K562 (cell line): ENCODE data around the gene NIN. TPM values are rescaled to one million over a fixed set of nuclear protein-coding genes. Genes with fewer than 3 reads are reported as not detected.
A peak's percentile ranks its signal among the peaks of the same experiment; 100 is the strongest.

Source experiments
- ATAC-seq: fragments of 200-7000 bp; cut with Tn5 transposase; 3 replicates; pipeline ENCODE4 v1.9.1; 2020; ENCODE audit warnings: moderate library complexity
- BruUV-seq: library from RNA; stranded (reverse); fragments of 400-500 nt; replicated peaks from 2 replicates; lab custom pipeline; 2021; lab: Mats Ljungman, UMichigan
- CTCF ChIA-PET: fragments of 300-600 bp; formaldehyde crosslinking; extraction: SDS; loops from one replicate; lab custom pipeline; 2021; ENCODE audit warnings: low intra/inter-chr PET ratio; lab: Yijun Ruan, JAX
- POLR2A ChIA-PET: fragments of 300-600, 350-650 bp; sonication (Branson Sonifier 250); formaldehyde crosslinking; extraction: SDS; loops from one replicate; lab custom pipeline; 2021; ENCODE audit warnings: antibody characterized with exemption, inconsistent platforms; lab: Yijun Ruan, JAX
- DNase-seq, 4 experiments: peaks; one replicate each; pipeline versions ENCODE4 v3.0.0 to v3.0.0-alpha.2; 2011 to 2018; ENCODE audit warnings: low spot score in 3 of 4, mixed read lengths in 3 of 4; ENCODE audit errors: extremely low read depth in 1 of 4
- FAIRE-seq: peaks from 2 replicates; lab custom pipeline; 2011; peaks lifted over from hg19 to GRCh38; lab: Jason Lieb, UNC
- H2AFZ ChIP-seq: 2 replicates; pipeline ENCODE4 v1.6.0; 2011; ENCODE audit warnings: low read depth, low read length, control low read depth, inconsistent platforms
- H3K27ac ChIP-seq: fragments of 200-600 bp; 3 replicates; pipeline ENCODE4 v1.8.0; 2011; ENCODE audit warnings: low read depth, mild to moderate bottlenecking, control low read depth, inconsistent platforms, low read length, moderate library complexity, mixed read lengths; ENCODE audit errors: extremely low read depth
- H3K27me3 ChIP-seq, 2 experiments: fragments of 300-600 bp in 1 of 2; 2 replicates in 1 of 2; 3 replicates in 1 of 2; pipeline versions ENCODE4 v1.6.0 to v1.8.0; 2011; ENCODE audit warnings: inconsistent platforms in 2 of 2, low read length in 2 of 2, mild to moderate bottlenecking in 1 of 2, mixed read lengths in 1 of 2, moderate library complexity in 1 of 2; ENCODE audit not compliant: control insufficient read depth in 2 of 2, insufficient read depth in 2 of 2
- H3K36me3 ChIP-seq: fragments of 300-600 bp; 3 replicates; pipeline ENCODE4 v1.8.0; 2011; ENCODE audit warnings: mild to moderate bottlenecking, low read length, inconsistent platforms; ENCODE audit not compliant: control insufficient read depth, insufficient read depth
- H3K4me1 ChIP-seq, 2 experiments: fragments of 200-600 bp in 1 of 2; replicated peaks in 1 of 2; 2 replicates in 1 of 2; 3 replicates in 1 of 2; pipeline versions ENCODE4 v1.5.1 to v1.8.0; 2011; ENCODE audit warnings: inconsistent platforms in 2 of 2, low read length in 2 of 2, mild to moderate bottlenecking in 1 of 2, mixed read lengths in 1 of 2, moderate library complexity in 1 of 2; ENCODE audit not compliant: control insufficient read depth in 2 of 2, insufficient read depth in 2 of 2
- H3K4me2 ChIP-seq: 2 replicates; pipeline ENCODE4 v1.6.1; 2011; ENCODE audit warnings: low read length, control low read depth, inconsistent platforms, mixed read lengths; ENCODE audit not compliant: insufficient read depth
- H3K4me3 ChIP-seq: fragments of 200-600 bp; sonication (generic), shearing (Covaris generic); 2 replicates; pipeline ENCODE4 v1.5.1; 2016; ENCODE audit warnings: control low read depth, inconsistent platforms
- H3K79me2 ChIP-seq: fragments of 200-600 bp; 3 replicates; pipeline ENCODE4 v1.8.0; 2011; ENCODE audit warnings: low read length, inconsistent platforms; ENCODE audit not compliant: control insufficient read depth, insufficient read depth
- H3K9ac ChIP-seq, 2 experiments: 2 replicates each; pipeline versions ENCODE4 v1.6.0 to v1.6.1; 2011; ENCODE audit warnings: low read depth in 2 of 2, low read length in 2 of 2, control low read depth in 1 of 2, inconsistent platforms in 1 of 2, mild to moderate bottlenecking in 1 of 2, mixed read lengths in 1 of 2; ENCODE audit not compliant: insufficient read depth in 1 of 2
- H3K9me1 ChIP-seq: one replicate; pipeline ENCODE4 v1.6.0; 2011; ENCODE audit warnings: inconsistent platforms, mild to moderate bottlenecking, low read length, moderate library complexity; ENCODE audit not compliant: control insufficient read depth, insufficient read depth
- H3K9me3 ChIP-seq: replicated peaks from 2 replicates; pipeline ENCODE4 v1.5.1; 2011; ENCODE audit warnings: low read depth, low read length, inconsistent platforms; ENCODE audit not compliant: control insufficient read depth, insufficient read depth
- H4K20me1 ChIP-seq: replicated peaks from 2 replicates; pipeline ENCODE4 v1.6.1; 2011; ENCODE audit warnings: low read length, inconsistent platforms, mixed read lengths; ENCODE audit not compliant: control insufficient read depth, insufficient read depth
- ATF7 ChIP-seq: fragments of 450-650 bp; IDR thresholded peaks from 2 replicates; pipeline ENCODE4 v1.7.1; 2014; ENCODE audit warnings: mild to moderate bottlenecking, moderate library complexity
- CBX2 ChIP-seq: fragments of 200-600 bp; sonication (generic); IDR thresholded peaks from one replicate; pipeline ENCODE4 v1.6.1; 2012; ENCODE audit warnings: mild to moderate bottlenecking, low read length, inconsistent platforms; ENCODE audit not compliant: insufficient read depth, poor library complexity, severe bottlenecking
- RUNX1 ChIP-seq: sonication (generic); IDR thresholded peaks from 2 replicates; pipeline ENCODE4 v1.6.1; 2016; ENCODE audit warnings: antibody characterized with exemption, low read depth
- ZNF217 ChIP-seq: sonication (generic); formaldehyde crosslinking; IDR thresholded peaks from 2 replicates; pipeline ENCODE4 v1.8.0; 2022; ENCODE audit warnings: mild to moderate bottlenecking, missing genetic modification reagents
- whole genome bisulfite sequencing: fragments of 100-300 bp; shearing (Covaris generic); methylation state at CpG from one replicate; pipeline ENCODE4 v1.1.6; 2016; ENCODE audit warnings: low coverage, mixed read lengths; ENCODE audit not compliant: insufficient coverage; ENCODE audit errors: missing lambda C conversion rate; 5-methylcytosine and 5-hydroxymethylcytosine counted together
- in situ Hi-C: fragments of 300-500 bp; cut with MboI; formaldehyde crosslinking; loops from 4 replicates; pipeline ENCODE4 v1.15.0; 2018; ENCODE audit warnings: inconsistent platforms, mixed read lengths
- intact Hi-C: fragments of 100-400 bp; cut with micrococcal nuclease; formaldehyde crosslinking; loops from 2 replicates; pipeline ENCODE4 v1.14.2; 2022
- polyA plus RNA-seq, 8 experiments: library from polyadenylated mRNA; depleted of rRNA in 4 of 8; stranded (reverse) in 5 of 8; unstranded in 3 of 8; fragments of >200 nt; fragmentation: Nextera tagmentation in 2 of 8; fragmentation: Illumina TruSeq in 1 of 8; extraction: Ambion mirVana in 2 of 8; extraction: Trizol in 1 of 8; gene quantifications; 2 replicates each; pipeline versions ENCODE4 v1.2.1 to v1.2.3, GENCODE V29; 2011 to 2014; ENCODE audit warnings: inconsistent platforms in 1 of 8, missing spikeins in 1 of 8
- total RNA-seq, 7 experiments: library from RNA; depleted of rRNA in 6 of 7; stranded (reverse); fragments of >200 nt in 6 of 7; fragmentation: Illumina TruSeq in 2 of 7; extraction: Trizol in 2 of 7; gene quantifications; 2 replicates each; pipeline versions ENCODE4 v1.2.1 to v1.2.3, GENCODE V29; 2011 to 2021; ENCODE audit warnings: low replicate concordance in 1 of 7

NIN gene
- total and polyA plus RNA-seq, 9 of the 15 experiments (the other 6 are each of a cell fraction or from before 2014, with no cell fraction given) = 0.84 to 8.4 (median 5.0) TPM

GRCh38 chr14:50828721-50829488 is 2.1 kb downstream of the NIN start:
- no TSS peak for BruUV-seq
- Histone ChIP-seq H3K27ac (no peak overlapping the region), H3K4me2 (no peak overlapping the region), H3K9me1 (no peaks in the 10 kb centered on the region), H4K20me1 (peaks cover 5% of the 10 kb centered on the region; the same call in 1 of the 2 replicates), H3K9ac (no peak overlapping the region), H3K79me2 (no peaks in the 10 kb centered on the region), H3K27me3 (peaks cover 7 to 11% of the 10 kb centered on the region in 2 experiments; a peak in 3 of 5 replicates), H2AFZ (no peak overlapping the region), H3K4me3 (no peak overlapping the region), H3K4me1 (peaks cover 0 to 19% of the 10 kb centered on the region in 2 experiments; a peak in 3 of 5 replicates), H3K9me3 (no peaks in the 10 kb centered on the region), H3K36me3 (no peaks in the 10 kb centered on the region)
- ChIA-PET POLR2A (no interaction called here), CTCF (no interaction called here)
- in situ Hi-C loops = no loop called here
- ATAC-seq (no peak), FAIRE-seq (no peak), DNase-seq (no peak)
- intact Hi-C loops = no loop called here
- peak; percentile 30 for TF ChIP-seq CBX2
- no peak for TF ChIP-seq ATF7
- WGBS = 33% methylated on average over 10 of the region's 10 CpGs

GRCh38 chr14:50826681-50827080 is 4.3 kb downstream of the NIN start:
- Histone ChIP-seq H3K4me2 (no peak overlapping the region), H3K4me3 (no peak overlapping the region), H3K36me3 (no peaks in the 10 kb centered on the region), H3K9me1 (no peaks in the 10 kb centered on the region), H4K20me1 (no peaks in the 10 kb centered on the region), H3K27ac (no peak overlapping the region), H3K27me3 (peaks cover 3 to 18% of the 10 kb centered on the region in 2 experiments; a peak in 3 of 5 replicates), H3K9me3 (no peaks in the 10 kb centered on the region), H2AFZ (no peak overlapping the region), H3K79me2 (no peaks in the 10 kb centered on the region), H3K9ac (no peak overlapping the region), H3K4me1 (peaks cover 0 to 18% of the 10 kb centered on the region in 2 experiments; a peak in 4 of 5 replicates)
- no TSS peak for BruUV-seq
- no peak for FAIRE-seq
- intact Hi-C loops (no loop called here), in situ Hi-C loops (no loop called here)
- no peak for TF ChIP-seq ZNF217 (CRISPR knock-in tag)
- TF ChIP-seq RUNX1 = no peak
- ChIA-PET CTCF (no interaction called here), POLR2A (interaction anchor here (0.8 kb wide), 1 partner anchor 601 kb away, joined by 3 read pairs; no protein-coding TSS in a partner anchor)
- WGBS = 37% methylated on average over 3 of the region's 8 CpGs
- ATAC-seq = no peak
- DNase-seq = no peak
